SK-N-SH treated with all-trans-retinoic acid at 6 μM for 48 hours (cell line): Measurements from ENCODE around the gene KLHL17.

ENCODE experiments used
- PPARA ChIP-seq: fragments of 250-450 bp; sonication (Bioruptor Pico); IDR thresholded peaks from 2 replicates; pipeline ENCODE4 v1.5.0; 2020; ENCODE audit warnings: mild to moderate bottlenecking, borderline replicate concordance
- TOX ChIP-seq: fragments of 250-450 bp; sonication (Bioruptor Pico); IDR thresholded peaks from 2 replicates; pipeline ENCODE4 v1.8.0; 2021; ENCODE audit warnings: mild to moderate bottlenecking, moderate library complexity, borderline replicate concordance
- ZNF70 ChIP-seq: fragments of 450-650 bp; formaldehyde crosslinking; IDR thresholded peaks from 2 replicates; pipeline ENCODE4 v1.5.0; 2020; ENCODE audit warnings: mild to moderate bottlenecking, moderate library complexity
- ZNF8 ChIP-seq: fragments of 450-650 bp; formaldehyde crosslinking; IDR thresholded peaks from 2 replicates; pipeline ENCODE4 v1.5.0; 2020; ENCODE audit warnings: mild to moderate bottlenecking, moderate library complexity

DNA sequence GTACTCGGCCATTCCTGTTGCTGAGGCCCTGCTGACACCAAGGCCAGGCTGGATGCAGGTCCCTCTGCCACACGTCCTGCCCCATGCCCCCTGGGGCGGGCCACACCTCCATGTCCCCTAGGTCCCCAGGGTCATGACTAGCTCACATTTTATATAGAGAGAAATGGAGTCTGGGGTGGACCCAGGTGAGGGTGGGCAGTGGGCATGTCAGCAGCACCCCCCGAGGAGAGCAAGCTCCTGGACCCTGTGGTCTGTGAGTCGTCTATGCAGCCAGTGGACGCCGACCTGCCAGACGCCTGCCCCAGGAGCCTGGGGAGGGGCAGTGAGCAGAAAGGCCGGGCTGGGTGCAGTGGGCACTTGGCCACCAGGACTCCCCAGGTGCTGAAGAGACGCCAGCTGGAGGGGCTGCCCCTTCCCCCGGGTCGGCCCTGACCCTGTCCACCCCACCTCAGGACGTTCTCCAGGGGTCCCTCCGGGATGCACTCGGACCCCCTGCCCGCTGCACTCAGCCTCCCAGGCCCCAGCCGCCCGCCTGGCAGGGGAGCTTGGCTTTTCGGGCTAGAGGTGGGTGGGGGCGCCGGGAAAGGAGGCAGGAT is 20.8 kb upstream of the KLHL17 start:
- no peak for TF ChIP-seq TOX (CRISPR knock-in tag)
- TF ChIP-seq ZNF8 = no peak
- no peak for TF ChIP-seq PPARA
- TF ChIP-seq ZNF70 (CRISPR knock-in tag) = no peak
